Middle frontal gyrus (tissue), 1 donor: Measurements from ENCODE around the gene HSD17B12.

Experiments
- DNase-seq: peaks from one replicate; pipeline ENCODE4 v3.0.0-alpha.2; 2015; ENCODE audit warnings: low spot score; ENCODE audit errors: extremely low spot score

HSD17B12 gene

DNA sequence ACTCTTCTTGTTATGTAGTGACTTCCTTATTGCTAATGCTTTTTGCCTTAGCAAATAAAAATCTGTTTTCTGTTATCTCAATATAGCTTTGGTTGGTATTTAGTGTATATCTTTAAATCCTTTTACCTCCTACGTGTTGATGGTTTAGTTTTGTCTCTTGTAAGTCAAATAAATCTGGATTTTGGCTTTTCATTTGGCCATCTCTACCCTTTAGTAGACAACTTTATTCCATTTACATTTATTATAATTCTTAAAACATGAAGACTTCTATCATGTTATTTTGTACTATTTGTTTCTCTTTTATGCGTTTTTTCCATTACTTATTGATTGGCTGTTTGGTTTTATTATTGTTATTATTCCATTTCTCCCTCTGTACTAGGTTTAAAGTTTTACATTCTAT lies 180.6 kb downstream of the HSD17B12 start:
- DNase-seq = no peak

DNA sequence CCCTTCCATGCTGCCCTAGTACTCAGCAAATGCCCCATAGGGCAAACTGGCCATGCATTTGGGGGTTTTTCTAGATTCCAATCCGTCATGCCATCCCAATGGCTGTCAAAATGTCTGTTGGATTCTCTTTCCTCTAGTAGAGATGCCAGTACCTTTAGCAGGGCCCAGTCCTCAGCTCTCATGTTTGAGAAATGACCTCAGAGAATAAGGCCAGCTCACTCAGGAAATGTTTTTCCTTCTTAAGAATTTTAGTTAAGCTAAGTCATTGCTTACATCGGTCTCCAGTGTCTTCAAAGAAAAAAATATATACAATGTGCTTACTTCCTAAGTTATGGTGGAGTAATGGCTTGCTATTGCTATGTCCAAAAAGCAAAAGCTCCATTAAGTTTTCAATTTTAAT lies 186.0 kb downstream of the HSD17B12 start:
- no peak for DNase-seq

DNA sequence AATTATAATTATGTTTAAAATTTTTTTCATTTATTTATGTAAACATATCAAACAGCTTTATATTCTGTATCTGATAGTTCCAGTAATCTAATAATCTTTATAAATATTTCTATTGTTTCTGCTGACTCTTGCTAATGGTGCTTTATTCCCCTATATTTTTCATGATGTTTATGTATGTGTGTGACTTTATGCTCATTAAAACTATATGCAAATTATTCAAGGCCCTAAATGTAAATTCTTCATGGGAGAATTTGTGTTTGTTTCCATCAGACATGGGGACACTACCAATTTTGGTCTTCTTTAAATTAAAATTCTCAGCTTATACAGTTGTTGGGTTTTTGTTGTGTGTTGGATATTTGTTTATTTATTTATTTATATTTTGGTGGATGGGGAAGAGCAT lies 186.4 kb downstream of the HSD17B12 start:
- DNase-seq = no peak

DNA sequence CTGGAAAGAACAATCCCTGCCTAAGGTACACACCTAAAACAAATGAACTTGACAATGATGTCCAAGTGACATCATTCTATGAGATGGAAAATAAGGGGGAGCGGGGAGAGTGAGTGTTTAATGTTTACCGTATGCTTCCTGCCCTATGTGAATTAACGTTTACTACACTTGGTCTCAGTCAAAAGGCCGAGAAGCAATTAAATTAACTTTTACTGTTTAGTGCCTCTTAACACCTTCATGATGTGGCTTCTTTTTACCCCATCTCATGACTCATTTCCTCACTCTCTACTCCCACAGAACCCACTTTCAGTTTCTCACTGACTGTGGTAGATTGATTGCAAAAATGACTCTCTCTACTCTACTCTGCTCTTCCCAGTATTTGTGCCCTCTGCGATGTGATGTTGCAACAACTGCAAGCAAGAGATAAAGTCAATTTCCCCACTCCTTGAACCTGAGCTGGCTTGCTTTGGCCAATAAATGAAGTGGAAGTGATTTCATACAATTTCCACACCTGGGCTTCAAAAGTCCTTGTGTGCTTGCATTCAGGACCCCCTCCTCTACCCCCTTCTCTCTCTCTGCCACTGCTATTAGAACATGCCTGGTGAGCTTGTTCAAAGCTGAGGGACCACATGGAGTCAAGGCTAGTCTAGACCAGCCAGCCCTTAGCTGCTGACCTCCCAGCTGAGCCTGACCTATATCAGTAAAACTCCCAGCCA lies 188.5 kb downstream of the HSD17B12 start:
- DNase-seq = peak; percentile 22

DNA sequence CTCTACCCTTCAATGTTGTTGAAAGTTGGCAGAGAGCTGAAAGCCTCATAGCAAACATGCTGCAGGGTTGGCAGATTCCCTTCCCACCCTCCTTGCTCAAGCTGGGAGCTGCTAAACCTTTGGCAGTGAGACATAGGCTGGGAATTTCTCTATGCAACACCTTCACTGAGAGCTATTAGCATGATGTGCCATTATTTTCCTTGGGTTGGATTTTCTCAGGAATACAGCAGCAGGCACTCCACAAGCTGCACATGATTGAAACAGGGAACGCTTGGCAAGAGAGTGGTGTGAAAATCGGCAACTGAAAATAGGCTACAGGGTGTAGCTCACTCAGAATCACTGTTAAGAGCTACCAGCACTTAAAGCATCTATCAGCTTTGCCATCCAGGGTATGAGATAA lies 190.5 kb downstream of the HSD17B12 start:
- DNase-seq = peak; percentile 43

DNA sequence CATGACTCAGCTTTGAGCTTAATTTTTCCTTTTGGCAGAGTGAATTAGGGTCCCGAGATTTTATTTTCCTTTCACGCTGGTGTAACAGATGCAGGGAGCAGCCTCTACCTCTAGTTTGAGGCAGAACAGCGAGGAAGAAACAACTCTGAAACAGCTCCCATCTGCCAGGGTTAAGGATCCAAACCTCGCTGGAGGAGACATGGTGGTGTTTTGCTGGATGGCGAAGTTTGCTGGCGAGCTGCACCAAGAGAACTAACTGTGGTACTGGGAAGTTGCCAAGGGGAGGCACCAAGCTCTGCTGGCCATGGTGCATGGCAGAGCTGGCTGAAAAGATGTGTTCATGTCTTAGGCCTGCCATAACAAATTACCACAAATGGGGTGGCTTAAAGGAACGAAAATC lies 192.5 kb downstream of the HSD17B12 start:
- no peak for DNase-seq

DNA sequence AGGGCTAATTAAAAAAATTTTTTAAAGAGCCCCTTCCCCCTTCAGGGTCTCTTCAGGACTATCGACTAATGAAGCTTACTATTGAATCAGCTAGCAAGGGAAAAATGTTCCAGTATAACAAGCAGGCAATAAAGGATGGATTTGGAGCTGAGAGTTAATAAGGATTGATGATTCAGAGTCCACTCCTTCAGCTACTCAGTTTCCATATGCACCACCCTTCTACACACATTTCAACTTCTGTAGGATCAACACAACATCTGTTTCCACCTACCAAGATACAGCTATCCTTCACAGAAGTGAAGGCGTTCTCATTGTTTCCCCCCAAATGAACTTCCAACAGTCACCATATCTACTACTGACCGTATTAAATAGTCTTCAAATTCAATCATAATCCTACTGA lies 193.5 kb downstream of the HSD17B12 start:
- DNase-seq = no peak

DNA sequence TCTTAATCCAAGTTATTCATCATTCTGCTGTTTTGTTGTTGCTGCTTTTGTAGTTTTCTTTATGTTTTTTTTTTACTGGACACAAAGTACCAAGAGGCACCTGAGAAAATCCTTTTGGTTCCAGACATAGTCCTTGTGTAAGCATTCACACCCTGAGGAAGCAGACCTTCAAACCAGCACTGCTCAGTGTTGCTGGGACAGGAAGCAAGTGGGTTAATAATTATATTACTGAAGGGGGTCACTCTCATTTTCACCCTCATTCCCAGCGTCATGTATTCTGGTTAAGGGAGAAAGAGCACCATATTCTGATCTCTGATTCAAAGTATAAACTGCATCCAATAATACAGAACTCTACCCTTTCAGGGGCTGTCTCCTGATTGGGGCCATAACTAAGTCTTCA lies 194.2 kb downstream of the HSD17B12 start:
- DNase-seq = no peak

DNA sequence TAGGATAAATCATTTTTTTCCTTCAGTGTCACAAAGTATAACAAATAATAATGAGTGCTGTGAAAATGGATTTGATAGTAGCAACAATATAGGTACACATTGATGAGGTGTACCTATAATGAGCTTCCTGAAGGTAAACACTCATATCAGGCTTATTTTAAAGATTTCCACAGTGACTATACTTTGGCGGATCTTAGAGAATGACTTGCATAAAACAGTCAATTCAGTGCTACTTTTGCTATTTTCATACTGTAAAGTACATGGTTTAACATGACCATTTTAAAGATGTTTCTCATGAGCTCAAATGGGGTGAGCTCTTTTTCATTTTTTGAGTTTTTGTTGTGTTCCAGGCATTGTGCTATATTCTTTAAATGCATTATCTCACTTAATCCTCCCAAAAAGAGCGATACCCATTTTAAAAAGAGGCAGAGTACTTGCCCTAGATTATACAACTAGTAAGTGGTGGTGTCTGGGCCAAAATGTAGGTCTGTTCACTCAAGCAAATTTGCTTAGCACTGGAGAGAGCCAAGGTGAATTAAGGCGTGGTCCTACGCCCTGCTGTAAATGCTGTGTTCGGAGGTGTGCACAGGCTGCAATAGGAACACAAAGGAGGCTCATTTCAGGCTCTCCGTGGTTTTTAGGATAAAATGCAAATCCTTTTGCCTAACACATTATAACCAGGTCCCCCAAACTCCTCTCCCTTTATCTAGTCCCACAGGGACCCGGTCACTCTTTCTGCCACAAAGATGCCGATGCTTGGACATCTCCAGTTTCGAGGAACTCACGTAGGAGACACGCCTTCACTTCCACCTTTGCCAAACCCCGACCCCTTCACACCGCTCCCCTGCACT lies 199.5 kb downstream of the HSD17B12 start:
- no peak for DNase-seq

DNA sequence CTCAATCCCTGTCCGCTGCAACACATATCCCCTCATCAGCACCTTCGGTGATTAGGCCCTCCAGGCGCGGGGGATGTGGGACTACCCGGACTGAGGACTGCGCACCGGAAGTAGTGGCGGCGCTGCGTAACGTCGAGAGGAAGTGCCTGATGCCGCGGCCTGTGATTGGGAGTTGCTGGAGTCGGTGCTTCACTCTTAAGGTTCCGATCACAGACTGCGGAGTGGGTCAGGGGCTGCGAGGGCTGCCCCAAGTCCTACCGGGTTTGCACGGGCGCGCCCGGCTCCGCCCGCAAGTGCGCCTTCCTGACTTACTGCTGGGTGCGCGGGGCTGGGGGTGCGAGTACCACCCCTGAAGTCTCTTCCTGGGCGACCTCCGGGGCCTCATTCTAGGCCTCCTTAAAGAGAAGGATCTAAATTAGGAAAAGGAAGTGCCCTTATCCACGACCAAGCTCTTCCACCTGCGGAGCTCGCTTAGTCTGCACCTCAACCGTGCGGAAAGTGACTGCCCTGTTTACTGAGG lies 200.2 kb downstream of the HSD17B12 start, which contains the start of gene ALKBH3:
Gene ALKBH3, plus strand, starts transcription at position 192 of the 520 bp plus-strand sequence. CDS start 1,822 bp downstream, outside the sequence.
- peak; percentile 84 for DNase-seq

DNA sequence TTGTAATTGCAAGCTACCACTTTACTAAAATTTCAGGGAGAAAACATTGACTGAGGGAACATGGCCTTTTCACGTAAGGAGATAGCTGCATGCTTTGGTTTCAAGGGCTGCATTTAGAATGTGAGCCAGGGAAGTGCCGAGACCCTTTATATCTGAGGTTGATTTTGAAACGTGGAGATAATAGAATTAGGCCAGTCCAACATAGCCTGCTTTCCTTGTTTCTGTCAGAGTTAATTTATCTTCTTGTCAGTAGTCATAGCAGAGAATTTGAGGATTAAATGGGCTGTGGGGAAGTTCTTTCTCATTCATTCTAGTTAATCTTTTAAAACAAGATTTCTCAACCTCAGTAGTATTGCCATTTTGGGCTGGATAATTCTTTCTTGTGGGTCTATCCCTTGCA lies 212.3 kb downstream of the HSD17B12 start:
- no peak for DNase-seq

DNA sequence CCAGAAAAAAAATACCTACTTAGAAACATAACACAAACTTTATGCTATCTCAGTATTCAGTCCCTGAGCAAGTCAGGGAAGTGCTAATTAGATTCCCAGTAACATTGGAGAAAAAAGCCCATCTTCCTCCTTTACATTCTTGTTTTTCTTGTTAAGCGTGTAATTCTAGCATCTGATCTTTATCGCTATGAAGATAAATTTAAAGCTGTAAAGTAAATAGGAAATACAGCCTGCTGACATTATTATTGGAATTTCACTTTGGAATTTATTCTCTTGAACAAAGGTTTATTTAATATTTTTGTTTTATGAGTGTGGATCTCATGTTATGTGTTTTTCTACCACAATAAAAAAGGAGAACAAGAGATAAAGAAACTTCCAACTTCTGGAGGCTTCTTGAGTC lies 214.0 kb downstream of the HSD17B12 start:
- DNase-seq = no peak

DNA sequence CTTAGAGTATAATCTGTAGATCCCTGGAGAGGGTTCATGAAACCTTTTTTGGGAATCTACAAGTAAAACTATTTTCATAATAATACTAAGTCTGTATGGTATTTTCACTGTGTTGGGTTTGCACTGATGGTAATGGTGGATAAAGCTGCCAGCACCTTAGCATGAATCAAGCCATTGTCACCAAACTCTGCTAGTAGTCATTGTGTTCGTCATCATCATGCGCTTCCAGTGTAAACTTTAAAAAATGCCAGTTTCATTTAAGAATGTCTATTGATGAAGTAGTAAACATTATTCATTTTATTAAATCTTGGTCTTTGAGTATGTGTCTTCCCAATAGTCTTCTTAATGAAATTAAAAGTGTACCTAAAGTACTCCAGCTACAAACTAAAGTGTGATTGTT lies 215.1 kb downstream of the HSD17B12 start:
- no peak for DNase-seq

DNA sequence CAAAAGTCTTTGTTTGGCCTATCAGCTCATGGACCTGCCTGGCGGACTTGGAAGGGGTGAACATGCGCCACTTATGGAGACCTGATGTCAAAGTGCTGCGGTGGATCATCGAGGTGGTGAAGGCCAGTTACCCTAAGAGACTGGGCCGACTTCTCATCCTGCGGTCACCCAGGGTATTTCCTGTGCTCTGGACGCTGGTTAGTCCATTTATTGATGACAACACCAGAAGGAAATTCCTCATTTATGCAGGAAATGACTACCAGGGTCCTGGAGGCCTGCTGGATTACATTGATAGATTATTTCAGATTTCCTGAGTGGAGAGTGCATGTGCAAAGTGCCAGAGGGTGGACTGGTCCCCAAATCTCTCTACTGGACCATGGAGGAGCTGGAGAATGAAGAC lies 218.0 kb downstream of the HSD17B12 start:
- no peak for DNase-seq

DNA sequence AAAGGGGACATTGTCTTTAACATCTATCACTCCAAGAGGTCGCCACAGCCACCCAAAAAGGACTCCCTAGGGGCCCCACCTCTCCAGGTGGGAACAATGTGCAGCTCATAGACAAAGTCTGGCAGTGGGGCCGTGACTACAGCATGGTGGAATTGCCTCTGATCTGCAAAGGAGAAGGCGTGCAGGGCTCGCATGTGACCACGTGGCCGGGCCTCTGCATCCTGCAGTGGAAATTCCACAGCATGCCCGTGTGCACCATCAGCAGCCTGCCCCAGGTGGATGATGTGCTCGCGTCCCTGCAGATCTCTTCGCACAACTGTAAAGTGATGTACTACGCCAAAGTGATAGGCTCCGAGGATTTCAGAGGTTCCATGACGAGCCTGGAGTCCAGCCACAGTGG lies 218.6 kb downstream of the HSD17B12 start:
- DNase-seq = no peak

DNA sequence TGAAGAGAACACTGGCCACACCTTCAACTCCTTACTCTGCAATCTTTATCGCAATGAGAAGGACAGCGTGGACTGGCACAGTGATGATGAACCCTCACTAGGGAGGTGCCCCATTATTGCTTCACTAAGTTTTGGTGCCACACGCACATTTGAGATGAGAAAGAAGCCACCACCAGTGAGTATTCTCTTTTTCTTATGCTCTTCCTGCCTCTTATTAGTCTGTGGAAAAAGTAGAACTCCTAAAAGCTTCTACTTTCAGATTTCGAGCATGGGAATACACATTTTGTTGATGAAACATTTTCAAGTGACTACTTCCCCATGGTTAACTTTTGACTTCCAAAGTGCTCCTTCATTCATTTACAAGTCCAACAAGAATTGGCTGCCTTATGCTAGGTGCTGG lies 221.0 kb downstream of the HSD17B12 start:
- no peak for DNase-seq

DNA sequence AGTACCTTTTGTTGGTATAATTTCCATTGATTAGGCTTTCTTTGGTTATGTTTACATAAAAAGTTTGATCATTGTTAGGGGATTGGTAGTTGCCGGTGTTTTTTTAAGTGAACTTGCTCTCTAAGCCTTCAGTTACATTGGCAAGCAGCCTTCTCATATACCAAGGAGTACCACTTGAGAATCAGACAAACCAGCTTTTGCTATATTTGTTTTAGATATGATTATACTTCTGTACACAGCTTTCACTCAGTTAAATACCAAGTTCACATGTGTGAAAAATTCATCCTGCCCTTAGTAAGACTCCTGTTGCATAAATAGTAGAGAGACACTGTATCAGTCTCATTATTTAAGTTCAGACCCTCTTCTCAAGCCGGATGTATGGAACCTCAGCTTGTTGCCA lies 222.5 kb downstream of the HSD17B12 start:
- DNase-seq = no peak

DNA sequence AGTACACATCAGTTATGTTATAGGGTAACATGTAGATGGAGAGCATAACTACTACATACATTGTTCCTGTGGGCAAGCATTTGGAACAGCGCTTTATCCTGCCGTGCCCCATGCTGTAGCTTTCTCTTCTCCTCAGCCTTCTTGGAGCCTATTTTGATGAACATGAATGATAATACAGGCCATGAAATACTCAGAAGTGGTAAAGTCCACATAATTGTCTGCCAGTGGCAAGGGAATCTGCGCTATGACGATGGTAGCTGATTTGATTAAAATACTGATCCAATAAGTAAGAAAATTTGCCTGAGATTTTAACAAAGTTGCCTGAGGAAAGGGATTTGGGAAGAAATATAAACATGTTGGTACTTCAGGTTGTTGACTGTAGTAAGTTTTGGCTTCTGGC lies 223.4 kb downstream of the HSD17B12 start:
- no peak for DNase-seq

DNA sequence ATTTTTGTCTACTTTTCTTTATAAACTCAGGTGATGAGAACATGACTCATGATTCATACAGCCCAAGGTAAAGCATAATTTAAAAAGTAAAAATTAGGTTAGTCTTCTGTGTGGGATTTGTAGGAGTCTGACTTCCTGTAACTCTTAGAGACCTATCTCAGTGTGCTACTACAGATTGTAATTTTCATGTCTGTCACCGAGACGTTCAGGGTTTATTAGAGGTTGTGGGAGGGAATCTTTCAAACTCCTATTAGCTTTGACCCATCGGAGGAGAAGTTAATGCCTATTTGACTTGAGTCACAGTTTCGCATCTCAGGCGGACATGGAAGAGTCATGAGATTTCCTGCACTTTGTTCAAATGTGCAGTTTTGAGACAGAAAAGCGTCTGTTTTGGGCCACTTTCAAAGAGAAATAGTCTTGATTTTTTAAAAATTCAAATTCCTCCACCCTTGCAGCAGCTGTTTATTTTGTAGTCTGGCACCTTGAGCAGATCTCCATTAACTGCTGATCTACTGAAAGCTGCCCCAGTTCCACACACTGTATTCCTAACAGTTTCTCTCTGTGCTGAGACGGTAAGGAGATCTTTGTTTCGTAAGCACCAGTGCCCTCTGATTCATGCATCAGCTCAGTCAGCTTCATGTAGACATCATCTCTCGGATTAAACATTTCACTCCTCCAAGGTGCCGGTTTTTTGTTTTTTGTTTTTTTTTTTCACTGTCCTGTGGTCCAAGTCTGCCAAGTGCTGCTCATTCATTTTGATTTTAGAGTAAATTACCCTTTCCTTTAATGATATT lies 224.4 kb downstream of the HSD17B12 start:
- DNase-seq = peak; percentile 39

DNA sequence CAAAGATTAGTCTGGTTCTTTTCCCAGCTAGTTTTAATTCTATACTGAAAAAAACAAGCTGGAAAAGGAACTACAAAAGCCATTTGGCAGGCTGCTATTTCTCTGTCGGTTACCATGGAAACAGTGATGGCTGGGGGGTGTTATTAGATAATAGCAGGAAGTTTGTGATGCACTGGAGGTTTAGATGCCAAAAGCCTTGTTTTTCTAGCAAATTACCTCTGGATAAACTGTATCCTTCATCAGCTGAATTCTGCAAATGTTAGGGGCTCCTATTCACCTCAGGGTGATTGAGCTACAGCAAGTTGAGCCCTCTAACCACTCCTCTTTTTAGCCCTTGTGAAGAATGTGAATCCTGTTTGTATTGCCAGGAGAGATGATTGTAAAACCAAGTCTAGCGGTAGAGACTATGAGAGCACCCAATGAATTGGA lies 225.3 kb downstream of the HSD17B12 start:
- peak; percentile 27 for DNase-seq
